HEK293 (cell line): ENCODE measurements around the gene THBS2.

Source experiments
- CTCF ChIA-PET: fragments of 350-600 bp; formaldehyde crosslinking; extraction: SDS; loops from one replicate; lab custom pipeline; 2021; ENCODE audit warnings: antibody characterized with exemption; lab: Yijun Ruan, JAX
- POLR2A ChIA-PET: fragments of 300-600 bp; formaldehyde crosslinking; extraction: SDS; loops from one replicate; lab custom pipeline; 2020; ENCODE audit warnings: antibody characterized with exemption, inconsistent platforms; lab: Yijun Ruan, JAX
- H3K27ac ChIP-seq: fragments of 200-500 bp; sonication (Bioruptor generic); 2 replicates; pipeline ENCODE4 v1.5.1; 2014; ENCODE audit warnings: low read depth, low read length, control low read depth, inconsistent platforms; ENCODE audit errors: extremely low read depth
- H3K36me3 ChIP-seq, 2 experiments: fragments of 200-500 bp in 1 of 2; sonication (Bioruptor generic) in 1 of 2; 1 replicate in 1 of 2; 2 replicates in 1 of 2; pipeline ENCODE4 v1.5.1; 2014 to 2017; ENCODE audit warnings: inconsistent platforms in 2 of 2, low read length in 2 of 2; ENCODE audit not compliant: control insufficient read depth in 2 of 2, insufficient read depth in 1 of 2
- H3K4me1 ChIP-seq: fragments of 200-500 bp; sonication (Bioruptor generic); 2 replicates; pipeline ENCODE4 v1.5.1; 2014; ENCODE audit warnings: mild to moderate bottlenecking, low read length, inconsistent platforms; ENCODE audit not compliant: control insufficient read depth, insufficient read depth
- H3K4me3 ChIP-seq: 2 replicates; pipeline ENCODE4 v1.5.1; 2011; ENCODE audit warnings: low read depth, mild to moderate bottlenecking, control low read depth, low read length, moderate library complexity
- H3K9me3 ChIP-seq: fragments of 200-500 bp; sonication (Bioruptor generic); 2 replicates; pipeline ENCODE4 v1.5.1; 2014; ENCODE audit warnings: low read depth, low read length, inconsistent platforms; ENCODE audit not compliant: control insufficient read depth, insufficient read depth
- GLIS1 ChIP-seq: fragments of 450-650 bp; formaldehyde crosslinking; IDR thresholded peaks from 2 replicates; pipeline ENCODE4 v1.5.1; 2016; ENCODE audit warnings: missing biosample characterization, missing genetic modification characterization
- HOXA7 ChIP-seq: sonication (generic); formaldehyde crosslinking; IDR thresholded peaks from 2 replicates; pipeline ENCODE4 v1.8.1; 2022; ENCODE audit warnings: missing genetic modification reagents, borderline replicate concordance
- YY2 ChIP-seq: fragments of 450-650 bp; formaldehyde crosslinking; IDR thresholded peaks from 2 replicates; pipeline ENCODE4 v1.5.1; 2016; ENCODE audit warnings: missing biosample characterization, missing genetic modification characterization
- ZBTB20 ChIP-seq: fragments of 450-650 bp; formaldehyde crosslinking; IDR thresholded peaks from 2 replicates; pipeline ENCODE4 v1.5.1; 2016; ENCODE audit warnings: missing biosample characterization, missing genetic modification characterization
- ZBTB21 ChIP-seq: fragments of 450-650 bp; formaldehyde crosslinking; IDR thresholded peaks from 2 replicates; pipeline ENCODE4 v1.5.1; 2017; ENCODE audit warnings: missing biosample characterization, missing genetic modification characterization
- ZBTB7A ChIP-seq: fragments of 450-650 bp; formaldehyde crosslinking; IDR thresholded peaks from 2 replicates; pipeline ENCODE4 v1.5.1; 2016; ENCODE audit warnings: low read depth, missing biosample characterization, missing genetic modification characterization
- ZNF121 ChIP-seq: fragments of 450-650 bp; formaldehyde crosslinking; IDR thresholded peaks from 2 replicates; pipeline ENCODE4 v1.5.1; 2016; ENCODE audit warnings: missing biosample characterization, missing genetic modification characterization
- ZNF157 ChIP-seq: fragments of 450-650 bp; formaldehyde crosslinking; IDR thresholded peaks from 2 replicates; pipeline ENCODE4 v1.5.1; 2016; ENCODE audit warnings: missing biosample characterization, missing genetic modification characterization
- ZNF16 ChIP-seq: fragments of 450-650 bp; formaldehyde crosslinking; IDR thresholded peaks from 2 replicates; pipeline ENCODE4 v1.5.1; 2016; ENCODE audit warnings: low read depth, missing biosample characterization, missing genetic modification characterization
- ZNF184 ChIP-seq: fragments of 450-650 bp; IDR thresholded peaks from 2 replicates; pipeline ENCODE4 v1.5.1; 2018; ENCODE audit warnings: missing biosample characterization, mild to moderate bottlenecking, missing genetic modification characterization
- ZNF2 ChIP-seq: fragments of 450-650 bp; formaldehyde crosslinking; IDR thresholded peaks from 2 replicates; pipeline ENCODE4 v1.5.1; 2016; ENCODE audit warnings: missing biosample characterization, missing genetic modification characterization
- ZNF274 ChIP-seq, 2 experiments: fragments of 200-500 bp in 1 of 2; fragments of 450-650 bp in 1 of 2; sonication (Bioruptor generic) in 1 of 2; formaldehyde crosslinking in 1 of 2; IDR thresholded peaks; 2 replicates each; pipeline versions ENCODE4 v1.5.1 to v1.6.1; 2014 to 2016; ENCODE audit warnings: borderline replicate concordance in 1 of 2, inconsistent platforms in 1 of 2, low read length in 1 of 2, missing biosample characterization in 1 of 2, missing genetic modification characterization in 1 of 2
- ZNF555 ChIP-seq: fragments of 450-650 bp; formaldehyde crosslinking; conservative IDR thresholded peaks from 2 replicates; pipeline ENCODE4 v1.5.1; 2017; ENCODE audit warnings: missing biosample characterization, mild to moderate bottlenecking, missing genetic modification characterization, inconsistent platforms
- TF ChIP-seq, protein P1 (sequence below): fragments of 450-650 bp; formaldehyde crosslinking; IDR thresholded peaks from 2 replicates; pipeline ENCODE4 v1.5.1; 2016; ENCODE audit warnings: missing biosample characterization, missing genetic modification characterization
- TF ChIP-seq, protein P2 (sequence below): fragments of 450-650 bp; formaldehyde crosslinking; IDR thresholded peaks from 2 replicates; pipeline ENCODE4 v1.5.1; 2017; ENCODE audit warnings: missing biosample characterization, missing genetic modification characterization
- TF ChIP-seq, protein P3 (sequence below): fragments of 450-650 bp; formaldehyde crosslinking; IDR thresholded peaks from 2 replicates; pipeline ENCODE4 v1.5.1; 2016; ENCODE audit warnings: missing biosample characterization, missing genetic modification characterization, borderline replicate concordance
- TF ChIP-seq, protein P4 (sequence below): fragments of 450-650 bp; formaldehyde crosslinking; IDR thresholded peaks from 2 replicates; pipeline ENCODE4 v1.5.1; 2016; ENCODE audit warnings: missing biosample characterization, missing genetic modification characterization, borderline replicate concordance

The THBS2 gene

DNA sequence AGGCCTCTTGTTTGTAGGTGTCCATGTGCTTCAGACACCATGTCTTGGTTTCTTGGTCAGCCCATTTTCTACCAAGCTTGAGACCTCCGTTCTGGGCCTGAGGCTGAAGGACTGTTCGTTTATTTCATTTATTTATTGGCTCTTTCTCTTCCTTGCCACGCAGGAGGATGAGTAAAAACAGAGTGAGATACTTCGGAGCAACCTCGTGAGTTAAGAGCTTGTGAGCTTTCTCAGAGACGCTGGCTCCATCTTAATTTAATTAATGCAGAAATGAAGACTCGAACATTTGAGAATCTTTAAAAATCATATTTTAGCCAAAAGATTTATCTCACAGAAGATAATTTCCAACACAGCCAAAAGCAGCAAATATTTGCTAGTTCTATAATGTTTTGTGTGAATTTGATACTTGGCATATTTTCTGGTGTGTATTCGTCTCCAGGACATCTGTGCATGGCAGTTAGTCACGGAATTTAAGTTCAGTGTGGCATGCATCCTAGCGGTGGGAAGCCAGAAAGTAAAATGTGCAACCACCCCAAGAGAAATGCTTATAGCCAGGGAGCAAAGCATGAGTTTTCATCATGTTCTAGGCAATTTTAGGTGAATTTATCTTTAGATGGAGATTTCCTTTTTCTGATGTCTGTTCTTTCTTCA is 76.0 kb downstream of the THBS2 start:
- Histone ChIP-seq H3K9me3 (no peaks in the 10 kb centered on the region), H3K4me3 (no peak overlapping the region), H3K4me1 (no peaks in the 10 kb centered on the region), H3K27ac (no peak overlapping the region), H3K36me3 (no peaks in the 10 kb centered on the region)
- CTCF ChIA-PET, result no interaction called here
- TF ChIP-seq ZBTB7A (tag by site-specific recombination) (no peak), ZNF274 (IDR thresholded peaks at IDR 0.05; ENCODE audit: low read length) (no peak), ZNF274 (tag by site-specific recombination; IDR thresholded peaks at IDR 0.05; ENCODE audit: borderline replicate concordance) (no peak), ZNF121 (tag by site-specific recombination) (no peak), ZBTB20 (tag by site-specific recombination) (no peak), GLIS1 (tag by site-specific recombination) (no peak), ZNF2 (tag by site-specific recombination) (no peak), ZNF555 (no peak), ZNF16 (no peak), ZNF184 (tag by site-specific recombination) (no peak), ZBTB21 (tag by site-specific recombination) (no peak), HOXA7 (CRISPR knock-in tag) (no peak), ZNF157 (tag by site-specific recombination) (no peak), YY2 (tag by site-specific recombination) (no peak)
- TF ChIP-seq, protein P1, sequence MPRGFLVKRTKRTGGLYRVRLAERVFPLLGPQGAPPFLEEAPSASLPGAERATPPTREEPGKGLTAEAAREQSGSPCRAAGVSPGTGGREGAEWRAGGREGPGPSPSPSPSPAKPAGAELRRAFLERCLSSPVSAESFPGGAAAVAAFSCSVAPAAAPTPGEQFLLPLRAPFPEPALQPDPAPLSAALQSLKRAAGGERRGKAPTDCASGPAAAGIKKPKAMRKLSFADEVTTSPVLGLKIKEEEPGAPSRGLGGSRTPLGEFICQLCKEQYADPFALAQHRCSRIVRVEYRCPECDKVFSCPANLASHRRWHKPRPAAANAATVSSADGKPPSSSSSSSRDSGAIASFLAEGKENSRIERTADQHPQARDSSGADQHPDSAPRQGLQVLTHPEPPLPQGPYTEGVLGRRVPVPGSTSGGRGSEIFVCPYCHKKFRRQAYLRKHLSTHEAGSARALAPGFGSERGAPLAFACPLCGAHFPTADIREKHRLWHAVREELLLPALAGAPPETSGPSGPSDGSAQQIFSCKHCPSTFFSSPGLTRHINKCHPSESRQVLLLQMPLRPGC, result no peak
- TF ChIP-seq, protein P2, sequence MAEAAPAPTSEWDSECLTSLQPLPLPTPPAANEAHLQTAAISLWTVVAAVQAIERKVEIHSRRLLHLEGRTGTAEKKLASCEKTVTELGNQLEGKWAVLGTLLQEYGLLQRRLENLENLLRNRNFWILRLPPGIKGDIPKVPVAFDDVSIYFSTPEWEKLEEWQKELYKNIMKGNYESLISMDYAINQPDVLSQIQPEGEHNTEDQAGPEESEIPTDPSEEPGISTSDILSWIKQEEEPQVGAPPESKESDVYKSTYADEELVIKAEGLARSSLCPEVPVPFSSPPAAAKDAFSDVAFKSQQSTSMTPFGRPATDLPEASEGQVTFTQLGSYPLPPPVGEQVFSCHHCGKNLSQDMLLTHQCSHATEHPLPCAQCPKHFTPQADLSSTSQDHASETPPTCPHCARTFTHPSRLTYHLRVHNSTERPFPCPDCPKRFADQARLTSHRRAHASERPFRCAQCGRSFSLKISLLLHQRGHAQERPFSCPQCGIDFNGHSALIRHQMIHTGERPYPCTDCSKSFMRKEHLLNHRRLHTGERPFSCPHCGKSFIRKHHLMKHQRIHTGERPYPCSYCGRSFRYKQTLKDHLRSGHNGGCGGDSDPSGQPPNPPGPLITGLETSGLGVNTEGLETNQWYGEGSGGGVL (tag by site-specific recombination), result no peak
- TF ChIP-seq, protein P3, sequence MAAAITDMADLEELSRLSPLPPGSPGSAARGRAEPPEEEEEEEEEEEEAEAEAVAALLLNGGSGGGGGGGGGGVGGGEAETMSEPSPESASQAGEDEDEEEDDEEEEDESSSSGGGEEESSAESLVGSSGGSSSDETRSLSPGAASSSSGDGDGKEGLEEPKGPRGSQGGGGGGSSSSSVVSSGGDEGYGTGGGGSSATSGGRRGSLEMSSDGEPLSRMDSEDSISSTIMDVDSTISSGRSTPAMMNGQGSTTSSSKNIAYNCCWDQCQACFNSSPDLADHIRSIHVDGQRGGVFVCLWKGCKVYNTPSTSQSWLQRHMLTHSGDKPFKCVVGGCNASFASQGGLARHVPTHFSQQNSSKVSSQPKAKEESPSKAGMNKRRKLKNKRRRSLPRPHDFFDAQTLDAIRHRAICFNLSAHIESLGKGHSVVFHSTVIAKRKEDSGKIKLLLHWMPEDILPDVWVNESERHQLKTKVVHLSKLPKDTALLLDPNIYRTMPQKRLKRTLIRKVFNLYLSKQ, result no peak
- TF ChIP-seq, protein P4, sequence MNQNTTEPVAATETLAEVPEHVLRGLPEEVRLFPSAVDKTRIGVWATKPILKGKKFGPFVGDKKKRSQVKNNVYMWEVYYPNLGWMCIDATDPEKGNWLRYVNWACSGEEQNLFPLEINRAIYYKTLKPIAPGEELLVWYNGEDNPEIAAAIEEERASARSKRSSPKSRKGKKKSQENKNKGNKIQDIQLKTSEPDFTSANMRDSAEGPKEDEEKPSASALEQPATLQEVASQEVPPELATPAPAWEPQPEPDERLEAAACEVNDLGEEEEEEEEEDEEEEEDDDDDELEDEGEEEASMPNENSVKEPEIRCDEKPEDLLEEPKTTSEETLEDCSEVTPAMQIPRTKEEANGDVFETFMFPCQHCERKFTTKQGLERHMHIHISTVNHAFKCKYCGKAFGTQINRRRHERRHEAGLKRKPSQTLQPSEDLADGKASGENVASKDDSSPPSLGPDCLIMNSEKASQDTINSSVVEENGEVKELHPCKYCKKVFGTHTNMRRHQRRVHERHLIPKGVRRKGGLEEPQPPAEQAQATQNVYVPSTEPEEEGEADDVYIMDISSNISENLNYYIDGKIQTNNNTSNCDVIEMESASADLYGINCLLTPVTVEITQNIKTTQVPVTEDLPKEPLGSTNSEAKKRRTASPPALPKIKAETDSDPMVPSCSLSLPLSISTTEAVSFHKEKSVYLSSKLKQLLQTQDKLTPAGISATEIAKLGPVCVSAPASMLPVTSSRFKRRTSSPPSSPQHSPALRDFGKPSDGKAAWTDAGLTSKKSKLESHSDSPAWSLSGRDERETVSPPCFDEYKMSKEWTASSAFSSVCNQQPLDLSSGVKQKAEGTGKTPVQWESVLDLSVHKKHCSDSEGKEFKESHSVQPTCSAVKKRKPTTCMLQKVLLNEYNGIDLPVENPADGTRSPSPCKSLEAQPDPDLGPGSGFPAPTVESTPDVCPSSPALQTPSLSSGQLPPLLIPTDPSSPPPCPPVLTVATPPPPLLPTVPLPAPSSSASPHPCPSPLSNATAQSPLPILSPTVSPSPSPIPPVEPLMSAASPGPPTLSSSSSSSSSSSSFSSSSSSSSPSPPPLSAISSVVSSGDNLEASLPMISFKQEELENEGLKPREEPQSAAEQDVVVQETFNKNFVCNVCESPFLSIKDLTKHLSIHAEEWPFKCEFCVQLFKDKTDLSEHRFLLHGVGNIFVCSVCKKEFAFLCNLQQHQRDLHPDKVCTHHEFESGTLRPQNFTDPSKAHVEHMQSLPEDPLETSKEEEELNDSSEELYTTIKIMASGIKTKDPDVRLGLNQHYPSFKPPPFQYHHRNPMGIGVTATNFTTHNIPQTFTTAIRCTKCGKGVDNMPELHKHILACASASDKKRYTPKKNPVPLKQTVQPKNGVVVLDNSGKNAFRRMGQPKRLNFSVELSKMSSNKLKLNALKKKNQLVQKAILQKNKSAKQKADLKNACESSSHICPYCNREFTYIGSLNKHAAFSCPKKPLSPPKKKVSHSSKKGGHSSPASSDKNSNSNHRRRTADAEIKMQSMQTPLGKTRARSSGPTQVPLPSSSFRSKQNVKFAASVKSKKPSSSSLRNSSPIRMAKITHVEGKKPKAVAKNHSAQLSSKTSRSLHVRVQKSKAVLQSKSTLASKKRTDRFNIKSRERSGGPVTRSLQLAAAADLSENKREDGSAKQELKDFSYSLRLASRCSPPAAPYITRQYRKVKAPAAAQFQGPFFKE, result no peak
- POLR2A ChIA-PET, result no interaction called here
